Smooth muscle cell (in vitro differentiated cells): Measurements from ENCODE around the gene WIPF2. TPM values are rescaled to one million over a fixed set of nuclear protein-coding genes. Genes with fewer than 3 reads are reported as not detected.

ENCODE experiments used
- DNase-seq: peaks from one replicate; lab custom pipeline; 2025; ENCODE audit not compliant: unreplicated experiment; lab: John Stamatoyannopoulos, UW
- H2AFZ ChIP-seq: fragments of 200-600 bp; sonication (generic); 2 replicates; pipeline ENCODE4 v1.6.0; 2016; ENCODE audit warnings: antibody characterized with exemption, low read depth, mild to moderate bottlenecking
- H3F3A ChIP-seq: fragments of 200-600 bp; sonication (generic); 2 replicates; pipeline ENCODE4 v1.6.0; 2017; ENCODE audit warnings: antibody characterized with exemption, low read depth
- H3K27ac ChIP-seq: fragments of 200-600 bp; sonication (generic); 2 replicates; pipeline ENCODE4 v1.5.1; 2016; ENCODE audit warnings: low read depth, mild to moderate bottlenecking
- H3K27me3 ChIP-seq: fragments of 200-600 bp; sonication (generic); 2 replicates; pipeline ENCODE4 v1.6.1; 2016; ENCODE audit warnings: low read depth, mild to moderate bottlenecking
- H3K36me3 ChIP-seq: fragments of 200-600 bp; sonication (generic); 2 replicates; pipeline ENCODE4 v1.5.1; 2016; ENCODE audit warnings: low read depth
- H3K4me1 ChIP-seq: fragments of 200-600 bp; sonication (generic); 2 replicates; pipeline ENCODE4 v1.5.1; 2016; ENCODE audit warnings: low read depth
- H3K4me2 ChIP-seq: fragments of 200-600 bp; sonication (generic); 2 replicates; pipeline ENCODE4 v1.6.0; 2016; ENCODE audit warnings: mild to moderate bottlenecking
- H3K4me3 ChIP-seq: fragments of 200-600 bp; sonication (generic); 2 replicates; pipeline ENCODE4 v1.5.1; 2016; ENCODE audit warnings: mild to moderate bottlenecking
- H3K79me2 ChIP-seq: fragments of 200-600 bp; sonication (generic); 2 replicates; pipeline ENCODE4 v1.6.0; 2016; ENCODE audit warnings: low read depth, mild to moderate bottlenecking
- H3K9ac ChIP-seq: fragments of 200-600 bp; sonication (generic); 2 replicates; pipeline ENCODE4 v1.6.0; 2016; ENCODE audit warnings: low read depth
- H3K9me3 ChIP-seq: fragments of 200-600 bp; sonication (generic); replicated peaks from 2 replicates; pipeline ENCODE4 v1.5.1; 2016; ENCODE audit warnings: low read depth
- H4K20me1 ChIP-seq: fragments of 200-600 bp; sonication (generic); 2 replicates; pipeline ENCODE4 v1.6.0; 2016; ENCODE audit warnings: low read depth
- CTCF ChIP-seq: fragments of 200-600 bp; sonication (generic); IDR thresholded peaks from 2 replicates; pipeline ENCODE4 v1.5.1; 2017; ENCODE audit warnings: borderline replicate concordance, mild to moderate bottlenecking, antibody characterized with exemption; ENCODE audit not compliant: insufficient read depth, poor library complexity, severe bottlenecking
- WGBS: methylation state at CpG from one replicate; pipeline ENCODE4 v1.1.7; 2016; ENCODE audit warnings: low lambda C conversion rate; 5-methylcytosine and 5-hydroxymethylcytosine counted together
- polyA plus RNA-seq: library from polyadenylated mRNA; unstranded; fragments of >200 nt; fragmentation: Nextera tagmentation; extraction: Ambion mirVana; gene quantifications from 2 replicates; pipeline ENCODE4 v1.2.1, GENCODE V29; 2016
- total RNA-seq: library from RNA; depleted of rRNA; stranded (reverse); fragments of >200 nt; gene quantifications from 2 replicates; pipeline ENCODE4 v1.2.3, GENCODE V29; 2014

The WIPF2 gene
- total and polyA plus RNA-seq, 2 experiments from 2014 or later: 6.7 to 13.9 TPM

GRCh38 chr17:40293363-40293762 is 74.3 kb downstream of the WIPF2 start:
- Histone ChIP-seq H3K36me3 (no peaks in the 10 kb centered on the region), H3K79me2 (peaks cover 7% of the 10 kb centered on the region), H4K20me1 (no peaks in the 10 kb centered on the region), H3K9me3 (no peaks in the 10 kb centered on the region), H3K27ac (no peak overlapping the region), H3K4me1 (peaks cover 14% of the 10 kb centered on the region), H3K4me2 (no peak overlapping the region), H2AFZ (no peak overlapping the region), H3K27me3 (no peaks in the 10 kb centered on the region), H3K4me3 (no peak overlapping the region), H3K9ac (no peak overlapping the region), H3F3A (no peaks in the 10 kb centered on the region)
- no peak for TF ChIP-seq CTCF
- DNase-seq: no peak
- WGBS: 97% methylated on average over 1 of the region's 1 CpG

GRCh38 chr17:40295488-40296436 is 76.7 kb downstream of the WIPF2 start:
- no peak overlapping the region for H3K4me3 ChIP-seq
- H3K27me3 ChIP-seq: no peaks in the 10 kb centered on the region
- no peak overlapping the region for H3K4me2 ChIP-seq

GRCh38 chr17:40297511-40297910 is 78.4 kb downstream of the WIPF2 start:
- Histone ChIP-seq H4K20me1 (no peaks in the 10 kb centered on the region), H3K9me3 (no peaks in the 10 kb centered on the region), H3K27ac (no peak overlapping the region), H3K27me3 (no peaks in the 10 kb centered on the region), H3K79me2 (no peaks in the 10 kb centered on the region), H2AFZ (no peak overlapping the region), H3K4me3 (no peak overlapping the region), H3K36me3 (no peaks in the 10 kb centered on the region), H3K9ac (no peak overlapping the region), H3F3A (peaks cover 2% of the 10 kb centered on the region), H3K4me1 (peaks cover 14% of the 10 kb centered on the region), H3K4me2 (no peak overlapping the region)
- 100% methylated on average over 2 of the region's 2 CpGs for WGBS
- no peak for TF ChIP-seq CTCF
- DNase-seq: no peak

More at GRCh38 chr17:40295488-40296436, 76.7 kb downstream of the WIPF2 start:
- no peak overlapping the region for H3K9ac ChIP-seq
- H4K20me1 ChIP-seq: no peaks in the 10 kb centered on the region
- H3K27ac ChIP-seq: peak overlapping the region; percentile 6
- no peaks in the 10 kb centered on the region for H3F3A ChIP-seq
- DNase-seq: no peak
- no peaks in the 10 kb centered on the region for H3K9me3 ChIP-seq
- no peak for TF ChIP-seq CTCF
- no peak overlapping the region for H2AFZ ChIP-seq
- no peaks in the 10 kb centered on the region for H3K36me3 ChIP-seq
- H3K79me2 ChIP-seq: no peaks in the 10 kb centered on the region
- H3K4me1 ChIP-seq: peaks cover 14% of the 10 kb centered on the region
- WGBS: 80% methylated on average over 5 of the region's 5 CpGs
